WTC11 (cell line): Measurements from ENCODE around the gene SLC12A8.

Source experiments
- CTCF ChIP-seq: fragments of 200-600 bp; IDR thresholded peaks from 2 replicates; pipeline ENCODE4 v1.8.0; 2022; ENCODE audit warnings: antibody characterized with exemption
- E2F4 ChIP-seq: sonication (generic); formaldehyde crosslinking; IDR thresholded peaks from 2 replicates; pipeline ENCODE4 v1.8.1; 2022; ENCODE audit warnings: low read depth, mild to moderate bottlenecking, moderate library complexity, missing genetic modification reagents, borderline replicate concordance
- JUN ChIP-seq: sonication (generic); formaldehyde crosslinking; IDR thresholded peaks from 2 replicates; pipeline ENCODE4 v1.8.0; 2023; ENCODE audit warnings: mild to moderate bottlenecking, missing genetic modification reagents
- NFYB ChIP-seq: sonication (generic); formaldehyde crosslinking; conservative IDR thresholded peaks from 2 replicates; pipeline ENCODE4 v1.8.0; 2022; ENCODE audit warnings: low read depth, missing genetic modification reagents
- SP1 ChIP-seq: sonication (generic); formaldehyde crosslinking; conservative IDR thresholded peaks from 2 replicates; pipeline ENCODE4 v1.8.1; 2022; ENCODE audit warnings: missing genetic modification reagents
- TF ChIP-seq, protein P1 (sequence below): sonication (generic); formaldehyde crosslinking; IDR thresholded peaks from 2 replicates; pipeline ENCODE4 v1.8.0; 2023; ENCODE audit warnings: missing genetic modification reagents
- TF ChIP-seq, protein P2 (sequence below): sonication (generic); formaldehyde crosslinking; IDR thresholded peaks from 2 replicates; pipeline ENCODE4 v1.8.1; 2023; ENCODE audit warnings: mild to moderate bottlenecking, missing genetic modification reagents, moderate library complexity
- TF ChIP-seq, protein P3 (sequence below): sonication (generic); formaldehyde crosslinking; conservative IDR thresholded peaks from 2 replicates; pipeline ENCODE4 v1.8.1; 2022; ENCODE audit warnings: mild to moderate bottlenecking, missing genetic modification reagents
- TF ChIP-seq, protein P4 (sequence below): fragments of 250-450 bp; sonication (Bioruptor Pico); IDR thresholded peaks from 2 replicates; pipeline ENCODE4 v1.9.0; 2021; ENCODE audit warnings: mild to moderate bottlenecking
- TF ChIP-seq, protein P5 (sequence below): sonication (generic); formaldehyde crosslinking; IDR thresholded peaks from 2 replicates; pipeline ENCODE4 v1.8.1; 2022; ENCODE audit warnings: missing genetic modification reagents, borderline replicate concordance
- TF ChIP-seq, protein P6 (sequence below): sonication (generic); formaldehyde crosslinking; IDR thresholded peaks from 2 replicates; pipeline ENCODE4 v1.8.0; 2022; ENCODE audit warnings: mild to moderate bottlenecking, missing genetic modification reagents
- TF ChIP-seq, protein P7 (sequence below): sonication (generic); formaldehyde crosslinking; IDR thresholded peaks from 2 replicates; pipeline ENCODE4 v1.8.0; 2023; ENCODE audit warnings: missing genetic modification reagents, mild to moderate bottlenecking, borderline replicate concordance

GRCh38 chr3:125149462-125149861 is 63.1 kb downstream of the SLC12A8 start:
- TF ChIP-seq CTCF (no peak), SP1 (CRISPR knock-in tag) (no peak), E2F4 (CRISPR knock-in tag) (no peak), NFYB (CRISPR knock-in tag) (no peak), JUN (no peak)
- TF ChIP-seq, protein P1, sequence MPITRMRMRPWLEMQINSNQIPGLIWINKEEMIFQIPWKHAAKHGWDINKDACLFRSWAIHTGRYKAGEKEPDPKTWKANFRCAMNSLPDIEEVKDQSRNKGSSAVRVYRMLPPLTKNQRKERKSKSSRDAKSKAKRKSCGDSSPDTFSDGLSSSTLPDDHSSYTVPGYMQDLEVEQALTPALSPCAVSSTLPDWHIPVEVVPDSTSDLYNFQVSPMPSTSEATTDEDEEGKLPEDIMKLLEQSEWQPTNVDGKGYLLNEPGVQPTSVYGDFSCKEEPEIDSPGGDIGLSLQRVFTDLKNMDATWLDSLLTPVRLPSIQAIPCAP (CRISPR knock-in tag), result no peak
- TF ChIP-seq, protein P2, sequence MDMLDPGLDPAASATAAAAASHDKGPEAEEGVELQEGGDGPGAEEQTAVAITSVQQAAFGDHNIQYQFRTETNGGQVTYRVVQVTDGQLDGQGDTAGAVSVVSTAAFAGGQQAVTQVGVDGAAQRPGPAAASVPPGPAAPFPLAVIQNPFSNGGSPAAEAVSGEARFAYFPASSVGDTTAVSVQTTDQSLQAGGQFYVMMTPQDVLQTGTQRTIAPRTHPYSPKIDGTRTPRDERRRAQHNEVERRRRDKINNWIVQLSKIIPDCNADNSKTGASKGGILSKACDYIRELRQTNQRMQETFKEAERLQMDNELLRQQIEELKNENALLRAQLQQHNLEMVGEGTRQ (CRISPR knock-in tag), result no peak
- TF ChIP-seq, protein P3, sequence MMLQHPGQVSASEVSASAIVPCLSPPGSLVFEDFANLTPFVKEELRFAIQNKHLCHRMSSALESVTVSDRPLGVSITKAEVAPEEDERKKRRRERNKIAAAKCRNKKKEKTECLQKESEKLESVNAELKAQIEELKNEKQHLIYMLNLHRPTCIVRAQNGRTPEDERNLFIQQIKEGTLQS, result no peak
- TF ChIP-seq, protein P4, sequence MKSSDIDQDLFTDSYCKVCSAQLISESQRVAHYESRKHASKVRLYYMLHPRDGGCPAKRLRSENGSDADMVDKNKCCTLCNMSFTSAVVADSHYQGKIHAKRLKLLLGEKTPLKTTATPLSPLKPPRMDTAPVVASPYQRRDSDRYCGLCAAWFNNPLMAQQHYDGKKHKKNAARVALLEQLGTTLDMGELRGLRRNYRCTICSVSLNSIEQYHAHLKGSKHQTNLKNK (CRISPR knock-in tag), result no peak
- TF ChIP-seq, protein P5, sequence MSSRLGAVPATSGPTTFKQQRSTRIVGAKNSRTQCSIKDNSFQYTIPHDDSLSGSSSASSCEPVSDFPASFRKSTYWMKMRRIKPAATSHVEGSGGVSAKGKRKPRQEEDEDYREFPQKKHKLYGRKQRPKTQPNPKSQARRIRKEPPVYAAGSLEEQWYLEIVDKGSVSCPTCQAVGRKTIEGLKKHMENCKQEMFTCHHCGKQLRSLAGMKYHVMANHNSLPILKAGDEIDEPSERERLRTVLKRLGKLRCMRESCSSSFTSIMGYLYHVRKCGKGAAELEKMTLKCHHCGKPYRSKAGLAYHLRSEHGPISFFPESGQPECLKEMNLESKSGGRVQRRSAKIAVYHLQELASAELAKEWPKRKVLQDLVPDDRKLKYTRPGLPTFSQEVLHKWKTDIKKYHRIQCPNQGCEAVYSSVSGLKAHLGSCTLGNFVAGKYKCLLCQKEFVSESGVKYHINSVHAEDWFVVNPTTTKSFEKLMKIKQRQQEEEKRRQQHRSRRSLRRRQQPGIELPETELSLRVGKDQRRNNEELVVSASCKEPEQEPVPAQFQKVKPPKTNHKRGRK (CRISPR knock-in tag), result no peak
- TF ChIP-seq, protein P6, sequence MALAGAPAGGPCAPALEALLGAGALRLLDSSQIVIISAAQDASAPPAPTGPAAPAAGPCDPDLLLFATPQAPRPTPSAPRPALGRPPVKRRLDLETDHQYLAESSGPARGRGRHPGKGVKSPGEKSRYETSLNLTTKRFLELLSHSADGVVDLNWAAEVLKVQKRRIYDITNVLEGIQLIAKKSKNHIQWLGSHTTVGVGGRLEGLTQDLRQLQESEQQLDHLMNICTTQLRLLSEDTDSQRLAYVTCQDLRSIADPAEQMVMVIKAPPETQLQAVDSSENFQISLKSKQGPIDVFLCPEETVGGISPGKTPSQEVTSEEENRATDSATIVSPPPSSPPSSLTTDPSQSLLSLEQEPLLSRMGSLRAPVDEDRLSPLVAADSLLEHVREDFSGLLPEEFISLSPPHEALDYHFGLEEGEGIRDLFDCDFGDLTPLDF (CRISPR knock-in tag), result no peak
- TF ChIP-seq, protein P7, sequence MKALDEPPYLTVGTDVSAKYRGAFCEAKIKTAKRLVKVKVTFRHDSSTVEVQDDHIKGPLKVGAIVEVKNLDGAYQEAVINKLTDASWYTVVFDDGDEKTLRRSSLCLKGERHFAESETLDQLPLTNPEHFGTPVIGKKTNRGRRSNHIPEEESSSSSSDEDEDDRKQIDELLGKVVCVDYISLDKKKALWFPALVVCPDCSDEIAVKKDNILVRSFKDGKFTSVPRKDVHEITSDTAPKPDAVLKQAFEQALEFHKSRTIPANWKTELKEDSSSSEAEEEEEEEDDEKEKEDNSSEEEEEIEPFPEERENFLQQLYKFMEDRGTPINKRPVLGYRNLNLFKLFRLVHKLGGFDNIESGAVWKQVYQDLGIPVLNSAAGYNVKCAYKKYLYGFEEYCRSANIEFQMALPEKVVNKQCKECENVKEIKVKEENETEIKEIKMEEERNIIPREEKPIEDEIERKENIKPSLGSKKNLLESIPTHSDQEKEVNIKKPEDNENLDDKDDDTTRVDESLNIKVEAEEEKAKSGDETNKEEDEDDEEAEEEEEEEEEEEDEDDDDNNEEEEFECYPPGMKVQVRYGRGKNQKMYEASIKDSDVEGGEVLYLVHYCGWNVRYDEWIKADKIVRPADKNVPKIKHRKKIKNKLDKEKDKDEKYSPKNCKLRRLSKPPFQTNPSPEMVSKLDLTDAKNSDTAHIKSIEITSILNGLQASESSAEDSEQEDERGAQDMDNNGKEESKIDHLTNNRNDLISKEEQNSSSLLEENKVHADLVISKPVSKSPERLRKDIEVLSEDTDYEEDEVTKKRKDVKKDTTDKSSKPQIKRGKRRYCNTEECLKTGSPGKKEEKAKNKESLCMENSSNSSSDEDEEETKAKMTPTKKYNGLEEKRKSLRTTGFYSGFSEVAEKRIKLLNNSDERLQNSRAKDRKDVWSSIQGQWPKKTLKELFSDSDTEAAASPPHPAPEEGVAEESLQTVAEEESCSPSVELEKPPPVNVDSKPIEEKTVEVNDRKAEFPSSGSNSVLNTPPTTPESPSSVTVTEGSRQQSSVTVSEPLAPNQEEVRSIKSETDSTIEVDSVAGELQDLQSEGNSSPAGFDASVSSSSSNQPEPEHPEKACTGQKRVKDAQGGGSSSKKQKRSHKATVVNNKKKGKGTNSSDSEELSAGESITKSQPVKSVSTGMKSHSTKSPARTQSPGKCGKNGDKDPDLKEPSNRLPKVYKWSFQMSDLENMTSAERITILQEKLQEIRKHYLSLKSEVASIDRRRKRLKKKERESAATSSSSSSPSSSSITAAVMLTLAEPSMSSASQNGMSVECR (CRISPR knock-in tag), result no peak
